Activated naive CD8-positive, alpha-beta T cell treated with anti-CD3 and anti-CD28 coated beads, Interleukin-2, amount 50 U/mL, for 24 hours (primary cell): ENCODE results near the gene WDR31.

Source experiments
- ATAC-seq: fragments of 150-1000 bp; cut with Tn5 transposase; one replicate; pipeline ENCODE4 v1.10.0; 2021
- DNase-seq: peaks from one replicate; pipeline ENCODE4 v3.0.0; 2021
- H3K27ac Mint-ChIP-seq: one replicate; pipeline ENCODE4 v1.8.0; 2021; ENCODE audit warnings: mild to moderate bottlenecking, mixed read lengths
- H3K27me3 Mint-ChIP-seq: one replicate; pipeline ENCODE4 v1.8.0; 2021; ENCODE audit warnings: mixed read lengths
- H3K36me3 Mint-ChIP-seq: one replicate; pipeline ENCODE4 v1.8.0; 2021; ENCODE audit warnings: low read depth, mixed read lengths
- H3K4me1 Mint-ChIP-seq: one replicate; pipeline ENCODE4 v1.8.0; 2021; ENCODE audit warnings: mixed read lengths
- H3K4me3 Mint-ChIP-seq: one replicate; pipeline ENCODE4 v1.8.0; 2021; ENCODE audit warnings: mild to moderate bottlenecking, moderate library complexity, mixed read lengths
- H3K9me3 Mint-ChIP-seq: one replicate; pipeline ENCODE4 v1.8.0; 2021; ENCODE audit warnings: mixed read lengths

WDR31 gene

DNA sequence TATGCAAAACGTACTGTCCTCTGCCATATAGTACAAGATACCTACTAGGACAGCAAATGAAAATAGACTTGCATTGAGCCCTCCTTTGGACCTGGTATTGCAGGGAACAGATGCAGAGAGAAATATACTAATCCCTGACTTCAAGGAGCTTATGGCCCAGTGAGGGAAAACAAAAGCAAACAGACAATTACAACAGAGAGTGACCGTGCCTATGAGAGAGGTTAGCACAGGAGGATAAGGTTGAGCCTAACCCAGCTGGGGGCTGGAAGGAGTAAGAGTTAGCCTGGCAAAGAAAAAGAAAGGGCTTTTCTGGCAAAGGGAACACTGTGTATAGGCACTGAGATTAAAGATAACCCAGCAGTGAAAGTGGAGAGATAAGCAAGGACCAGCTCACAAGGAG is 70.2 kb downstream of the WDR31 start:
- no peak for DNase-seq
- H3K36me3 Mint-ChIP-seq: peaks cover 20% of the 10 kb centered on the region

DNA sequence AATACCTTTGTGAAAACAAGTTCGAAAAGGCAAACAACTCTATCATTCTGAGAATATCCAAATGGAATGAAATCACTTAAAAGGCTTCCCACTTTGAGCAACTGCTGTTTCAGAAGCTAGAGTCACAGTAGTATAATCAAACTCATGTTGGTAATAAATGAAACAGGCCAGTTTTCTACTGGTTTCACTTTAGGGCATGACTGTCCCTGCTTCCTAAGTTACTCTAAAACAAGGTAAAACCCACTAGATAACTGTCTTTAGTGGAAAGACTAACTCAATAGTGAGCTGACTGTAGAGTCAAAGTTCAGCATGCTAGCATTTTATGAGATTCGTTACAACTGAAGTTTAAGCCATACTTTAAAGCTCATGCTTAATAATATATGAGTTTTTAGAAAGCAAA is 70.7 kb downstream of the WDR31 start:
- Mint-ChIP-seq H3K27ac (no peak overlapping the region), H3K4me1 (peaks cover 11% of the 10 kb centered on the region), H3K4me3 (no peak overlapping the region), H3K9me3 (no peaks in the 10 kb centered on the region), H3K27me3 (no peaks in the 10 kb centered on the region), H3K36me3 (peaks cover 22% of the 10 kb centered on the region)
- DNase-seq: no peak
- peak; percentile 63 for ATAC-seq

More for the DNA sequence above, 70.2 kb downstream of the WDR31 start:
- Mint-ChIP-seq H3K4me1 (peaks cover 11% of the 10 kb centered on the region), H3K9me3 (no peaks in the 10 kb centered on the region), H3K4me3 (no peak overlapping the region), H3K27ac (no peak overlapping the region), H3K27me3 (no peaks in the 10 kb centered on the region)
- ATAC-seq: no peak

DNA sequence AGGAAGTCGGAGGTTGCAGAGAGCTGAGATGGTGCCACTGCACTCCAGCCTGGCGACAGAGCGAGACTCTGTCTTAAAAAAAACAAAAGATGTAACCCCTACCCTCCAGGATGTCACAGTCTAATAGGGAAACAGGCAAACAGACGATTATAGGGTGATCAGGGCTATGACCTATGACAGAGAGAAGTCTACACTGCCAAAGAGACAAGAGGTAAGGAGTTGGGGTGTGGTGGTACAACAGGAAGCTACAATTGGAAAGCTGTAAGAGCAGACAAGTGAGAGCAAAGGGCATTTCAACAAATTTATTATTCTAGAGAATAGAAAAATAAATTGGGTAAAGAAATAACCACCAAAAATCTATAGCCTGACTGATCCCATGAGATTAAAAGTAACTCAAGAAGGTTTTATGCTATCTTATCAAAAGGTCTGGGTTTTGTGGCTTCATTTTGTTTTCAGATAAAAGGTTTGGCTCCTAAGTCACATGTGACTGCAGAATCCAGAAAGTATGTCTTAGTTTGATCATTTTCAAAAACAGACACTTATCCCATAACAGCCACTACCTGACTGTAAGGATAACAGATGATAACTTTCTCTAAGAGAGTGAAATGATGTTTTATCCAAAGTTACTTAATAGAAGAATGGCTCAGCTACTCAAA is 72.0 kb downstream of the WDR31 start:
- H3K36me3 Mint-ChIP-seq: peaks cover 22% of the 10 kb centered on the region
- peak overlapping the region; percentile 61 for H3K27ac Mint-ChIP-seq
- peaks cover 5% of the 10 kb centered on the region for H3K4me1 Mint-ChIP-seq
- ATAC-seq (no peak), DNase-seq (no peak)
- no peaks in the 10 kb centered on the region for H3K27me3 Mint-ChIP-seq
- H3K9me3 Mint-ChIP-seq: no peaks in the 10 kb centered on the region
- H3K4me3 Mint-ChIP-seq: no peak overlapping the region

DNA sequence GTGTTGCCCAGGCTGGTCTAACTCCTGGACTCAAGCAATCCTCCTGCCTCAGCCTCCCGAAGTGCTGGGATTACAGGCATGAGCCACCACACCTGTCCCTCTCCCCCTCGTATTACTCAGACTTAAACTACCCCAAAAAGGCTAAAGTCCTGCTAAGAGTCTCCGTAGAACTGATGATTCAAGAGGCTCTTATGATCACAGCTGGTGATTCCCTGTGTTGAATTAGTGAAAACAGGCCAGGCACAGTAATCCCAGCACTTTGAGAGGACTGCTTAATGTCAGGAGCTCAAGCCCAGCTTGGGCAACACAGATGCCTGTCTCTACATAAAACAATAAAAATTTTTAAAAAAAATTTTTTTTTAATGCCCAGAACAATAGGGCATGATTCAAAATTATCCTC is 73.9 kb downstream of the WDR31 start:
- H3K4me1 Mint-ChIP-seq: peaks cover 5% of the 10 kb centered on the region
- H3K9me3 Mint-ChIP-seq: no peaks in the 10 kb centered on the region
- no peak overlapping the region for H3K4me3 Mint-ChIP-seq
- DNase-seq (no peak), ATAC-seq (no peak)
- H3K27me3 Mint-ChIP-seq: no peaks in the 10 kb centered on the region
- H3K36me3 Mint-ChIP-seq: peaks cover 15% of the 10 kb centered on the region
- no peak overlapping the region for H3K27ac Mint-ChIP-seq
